ENCODE results near the gene OSGIN1. TPM values are rescaled to one million over a fixed set of nuclear protein-coding genes. Genes with fewer than 3 reads are reported as not detected.

OSGIN1 gene
- total and polyA plus RNA-seq, 8 donors, result 3.6 to 15.9 (median 3.9) TPM

DNA sequence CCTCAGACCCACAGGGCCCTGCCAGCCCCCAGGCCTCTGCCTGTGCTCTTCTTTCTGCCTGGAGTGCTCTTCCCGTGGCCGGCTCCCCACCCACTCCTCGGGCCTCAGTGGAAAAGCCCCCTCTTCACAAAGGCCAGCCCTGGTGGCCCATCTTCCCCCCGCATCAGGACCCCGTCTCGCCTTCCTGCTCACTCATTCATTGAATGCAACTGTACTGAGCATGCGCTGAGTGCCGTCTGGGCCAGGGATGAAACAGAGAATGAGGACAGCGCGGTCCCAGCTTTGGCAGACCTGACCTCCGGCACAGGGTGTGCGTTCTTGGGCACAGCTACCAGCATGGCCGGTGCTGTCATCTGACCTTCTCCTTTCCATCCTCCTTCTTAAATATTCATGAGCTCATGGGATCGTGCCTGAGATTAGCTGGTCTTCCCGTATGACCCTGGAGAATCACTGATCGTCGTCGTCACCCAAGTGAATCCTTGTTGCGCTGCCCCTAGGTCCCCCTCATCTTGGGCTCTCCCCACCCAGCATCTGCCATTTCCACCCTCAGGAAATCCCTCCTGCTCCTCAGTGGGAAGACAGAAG is 16.4 kb upstream of the OSGIN1 start:
- 90 to 93% methylated on average over 19 of the region's 19 CpGs for WGBS, 2 donors
- Histone ChIP-seq H3K4me3 (no peak overlapping the region), H3K9me3 (no peaks in the 10 kb centered on the region), H3K4me1 (no peaks in the 10 kb centered on the region), H3K36me3 (no peaks in the 10 kb centered on the region), H3K27me3 (no peaks in the 10 kb centered on the region), H3K27ac (no peak overlapping the region)
- ATAC-seq (no peak), DNase-seq (no peak), FAIRE-seq (no peak)
- TF ChIP-seq, protein P1, sequence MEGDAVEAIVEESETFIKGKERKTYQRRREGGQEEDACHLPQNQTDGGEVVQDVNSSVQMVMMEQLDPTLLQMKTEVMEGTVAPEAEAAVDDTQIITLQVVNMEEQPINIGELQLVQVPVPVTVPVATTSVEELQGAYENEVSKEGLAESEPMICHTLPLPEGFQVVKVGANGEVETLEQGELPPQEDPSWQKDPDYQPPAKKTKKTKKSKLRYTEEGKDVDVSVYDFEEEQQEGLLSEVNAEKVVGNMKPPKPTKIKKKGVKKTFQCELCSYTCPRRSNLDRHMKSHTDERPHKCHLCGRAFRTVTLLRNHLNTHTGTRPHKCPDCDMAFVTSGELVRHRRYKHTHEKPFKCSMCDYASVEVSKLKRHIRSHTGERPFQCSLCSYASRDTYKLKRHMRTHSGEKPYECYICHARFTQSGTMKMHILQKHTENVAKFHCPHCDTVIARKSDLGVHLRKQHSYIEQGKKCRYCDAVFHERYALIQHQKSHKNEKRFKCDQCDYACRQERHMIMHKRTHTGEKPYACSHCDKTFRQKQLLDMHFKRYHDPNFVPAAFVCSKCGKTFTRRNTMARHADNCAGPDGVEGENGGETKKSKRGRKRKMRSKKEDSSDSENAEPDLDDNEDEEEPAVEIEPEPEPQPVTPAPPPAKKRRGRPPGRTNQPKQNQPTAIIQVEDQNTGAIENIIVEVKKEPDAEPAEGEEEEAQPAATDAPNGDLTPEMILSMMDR (IDR thresholded peaks at IDR 0.05), result no peak
- intact Hi-C loops (cut with DNase I), result no loop called here

DNA sequence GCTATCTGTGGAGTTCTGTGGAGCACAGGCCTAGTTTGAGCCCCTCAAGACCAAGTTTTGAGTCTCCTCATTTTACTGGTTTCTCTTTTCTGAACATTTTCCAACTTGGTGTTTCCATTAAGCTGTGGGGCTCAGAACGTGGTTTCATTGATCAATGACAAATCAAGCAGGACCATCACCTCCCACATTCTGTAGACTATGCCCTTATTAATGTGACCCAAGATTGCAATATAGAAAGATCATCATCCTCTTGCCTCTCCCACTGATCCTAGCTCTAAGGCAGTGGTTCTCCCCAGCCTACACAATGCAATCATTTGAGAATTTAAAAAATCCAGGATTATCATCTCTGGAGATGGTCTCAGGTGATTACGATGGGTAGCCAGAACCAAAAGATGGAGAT is 15.8 kb upstream of the OSGIN1 start:
- H3K27me3 ChIP-seq, result no peaks in the 10 kb centered on the region
- FAIRE-seq (no peak), DNase-seq (no peak), ATAC-seq (no peak)
- no peaks in the 10 kb centered on the region for H3K36me3 ChIP-seq
- no peaks in the 10 kb centered on the region for H3K9me3 ChIP-seq
- no peaks in the 10 kb centered on the region for H3K4me1 ChIP-seq
- H3K4me3 ChIP-seq, result no peak overlapping the region
- no peak overlapping the region for H3K27ac ChIP-seq
- TF ChIP-seq, protein P1 (IDR thresholded peaks at IDR 0.05), result no peak
- WGBS, 2 donors, result 95 to 98% methylated on average over 2 of the region's 2 CpGs
- intact Hi-C loops (cut with DNase I), result no loop called here

DNA sequence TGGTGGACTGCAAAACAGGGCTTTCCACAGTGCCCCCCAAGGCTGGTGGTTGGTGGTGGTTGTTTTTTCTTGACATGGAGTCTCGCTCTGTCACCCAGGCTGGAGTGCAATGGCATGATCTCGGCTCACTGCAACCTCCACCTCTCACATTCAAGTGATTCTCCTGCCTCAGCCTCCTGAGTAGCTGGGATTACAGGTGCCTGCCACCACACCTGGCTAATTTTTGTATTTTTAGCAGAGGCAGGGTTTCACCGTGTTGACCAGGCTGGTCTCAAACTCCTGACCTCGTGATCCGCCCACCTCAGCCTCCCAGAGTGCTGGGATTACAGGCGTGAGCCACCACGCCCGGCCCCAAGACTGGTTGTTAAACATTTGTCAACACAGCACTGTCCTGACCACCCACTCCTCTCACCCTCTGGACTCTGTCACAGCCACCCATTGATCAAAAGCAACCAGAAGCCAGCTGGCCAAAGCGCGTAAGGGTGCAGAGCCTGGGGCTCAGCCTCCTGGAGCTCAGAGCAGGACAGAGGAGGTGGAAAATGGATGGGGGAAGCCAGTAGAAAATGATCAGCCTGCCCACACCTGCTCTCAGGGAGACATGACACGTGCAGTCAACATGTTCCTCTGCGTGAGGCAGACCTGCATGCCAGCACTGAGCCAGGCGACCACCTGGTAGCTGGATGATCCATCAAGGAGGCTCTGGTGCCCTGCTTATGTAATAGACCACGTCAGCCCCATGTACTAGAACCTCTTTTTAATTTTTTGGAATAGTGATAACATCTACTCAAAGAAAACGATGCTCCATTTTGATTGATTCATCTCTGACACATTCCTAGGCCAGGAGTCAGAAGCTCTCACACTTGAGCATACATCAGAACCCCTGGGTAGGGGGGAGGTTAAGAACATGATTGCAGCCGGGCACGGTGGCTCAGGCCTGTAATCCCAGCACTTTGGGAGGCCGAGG is 14.8 kb upstream of the OSGIN1 start:
- intact Hi-C loops (cut with DNase I), result no loop called here
- TF ChIP-seq, protein P1 (IDR thresholded peaks at IDR 0.05), result no peak
- Histone ChIP-seq H3K4me3 (no peak overlapping the region), H3K36me3 (no peaks in the 10 kb centered on the region), H3K27ac (no peak overlapping the region), H3K9me3 (no peaks in the 10 kb centered on the region), H3K4me1 (peaks cover 0 to 5% (median 0%) of the 10 kb centered on the region in 3 donors), H3K27me3 (no peaks in the 10 kb centered on the region)
- no peak for ATAC-seq
- DNase-seq, result peak in 1 of 6 donors; percentile 27
- no peak for FAIRE-seq
- WGBS, 2 donors, result 89 to 92% methylated on average over 18 of the region's 18 CpGs

DNA sequence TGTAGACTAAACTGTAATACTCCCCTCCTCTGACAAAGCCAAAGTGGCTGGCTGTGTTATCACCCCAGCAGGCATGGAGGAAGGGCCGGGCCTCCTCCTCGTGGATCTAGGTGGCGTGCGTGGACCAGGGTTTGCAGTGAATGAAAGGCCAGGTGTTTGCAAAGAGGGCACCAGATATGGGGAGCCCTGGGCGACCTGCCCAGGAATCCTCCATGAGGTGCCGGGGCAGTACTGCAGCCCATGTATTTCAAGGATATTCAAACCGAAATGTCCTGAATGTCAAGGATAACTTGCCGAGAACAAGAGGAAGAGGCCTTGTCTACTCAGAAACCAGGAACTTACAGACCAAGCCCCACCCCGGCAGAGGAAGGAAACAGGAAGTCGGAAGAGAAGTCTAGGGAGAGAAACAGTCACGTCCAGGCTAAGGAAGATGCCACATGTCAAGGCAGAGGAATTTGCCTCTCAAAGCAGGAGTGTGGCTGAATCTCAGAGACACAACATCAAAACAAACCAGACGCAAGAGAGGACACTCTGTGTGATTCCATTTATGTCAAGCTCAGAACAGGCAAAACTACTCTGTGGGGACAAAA is 13.7 kb upstream of the OSGIN1 start:
- no peak for FAIRE-seq
- intact Hi-C loops (cut with DNase I), result no loop called here
- Histone ChIP-seq H3K9me3 (no peaks in the 10 kb centered on the region), H3K4me1 (peaks cover 0 to 8% (median 0%) of the 10 kb centered on the region in 3 donors), H3K4me3 (no peak overlapping the region), H3K27ac (no peak overlapping the region), H3K36me3 (no peaks in the 10 kb centered on the region), H3K27me3 (no peaks in the 10 kb centered on the region)
- no peak for ATAC-seq
- 74 to 76% methylated on average over 12 of the region's 12 CpGs for WGBS, 2 donors
- TF ChIP-seq, protein P1 (IDR thresholded peaks at IDR 0.05), result no peak
- peak in 1 of 6 donors; percentile 29 for DNase-seq
